GM19455 (cell line): Measurements from ENCODE around the gene RBM4.
"Not testable (repeated sequence)": the region's sequence is repeated elsewhere in the genome, so short reads cannot be mapped to it uniquely, and the experiment has no call there.

Experiments
- ATAC-seq: cut with Tn5 transposase; IDR thresholded peaks from one replicate; pipeline ENCODE4 v1.9.1; 2021; ENCODE audit not compliant: unreplicated experiment

RBM4 gene

GRCh38 chr11:66638177-66639065 lies at the start of gene RBM4:
Gene RBM4 (plus strand): TSS chr11:66638703. CDS start chr11:66639712, 1,009 bp downstream.
- ATAC-seq = peak; percentile 98

GRCh38 chr11:66589315-66589714 lies 49.2 kb upstream of the RBM4 start:
- not testable (repeated sequence) for ATAC-seq

- no peak for ATAC-seq
Observed at GRCh38 chr11:66589996-66590675, 48.4 kb upstream of the RBM4 start.

GRCh38 chr11:66591175-66591574 lies 47.3 kb upstream of the RBM4 start:
- ATAC-seq = no peak

GRCh38 chr11:66592457-66593302 lies 45.8 kb upstream of the RBM4 start, which contains the start of the genes CCDC87 and CCS:
Gene CCDC87 (minus strand): TSS chr11:66593063. CDS start chr11:66593015, 48 bp downstream.
Gene CCS (plus strand): TSS chr11:66593185. CDS start chr11:66593262, 77 bp downstream.
- peak; percentile 96 for ATAC-seq

- ATAC-seq = no peak
Observed at GRCh38 chr11:66593303-66593635, 45.2 kb upstream of the RBM4 start.

- no peak for ATAC-seq
Observed at GRCh38 chr11:66593650-66594049, 44.9 kb upstream of the RBM4 start.

GRCh38 chr11:66595245-66595904 lies 43.1 kb upstream of the RBM4 start:
- no peak for ATAC-seq

GRCh38 chr11:66598993-66599392 lies 39.5 kb upstream of the RBM4 start:
- ATAC-seq = no peak

GRCh38 chr11:66600219-66600618 lies 38.3 kb upstream of the RBM4 start:
- ATAC-seq = no peak

GRCh38 chr11:66600631-66601233 lies 37.8 kb upstream of the RBM4 start:
- ATAC-seq = no peak

GRCh38 chr11:66603072-66603471 lies 35.4 kb upstream of the RBM4 start:
- ATAC-seq = no peak

GRCh38 chr11:66604155-66604554 lies 34.3 kb upstream of the RBM4 start:
- no peak for ATAC-seq

GRCh38 chr11:66606608-66607007 lies 31.9 kb upstream of the RBM4 start:
- not testable (repeated sequence) for ATAC-seq

GRCh38 chr11:66607126-66607834 lies 31.2 kb upstream of the RBM4 start:
- no peak for ATAC-seq

- ATAC-seq = no peak
Observed at GRCh38 chr11:66609721-66610617, 28.5 kb upstream of the RBM4 start.

- ATAC-seq = no peak
Observed at GRCh38 chr11:66612458-66612857, 26.0 kb upstream of the RBM4 start.

- no peak for ATAC-seq
Observed at GRCh38 chr11:66614073-66614472, 24.4 kb upstream of the RBM4 start.
